ENCODE results near the gene FHOD1.

Gene FHOD1

GRCh38 chr16:67190448-67191399 is 56.6 kb downstream of the FHOD1 start:
- DNase-seq (ENCODE audit: low read depth), result peak; percentile 62

GRCh38 chr16:67190041-67190440 is 57.2 kb downstream of the FHOD1 start, which contains the start of gene EXOC3L1:
TSS of gene EXOC3L1 (minus strand) at chr16:67190136. CDS start at chr16:67189676, 460 bp downstream.
- DNase-seq (ENCODE audit: low read depth), result no peak

- DNase-seq (ENCODE audit: low read depth), result no peak
Measured at GRCh38 chr16:67188798-67189197, 58.5 kb downstream of the FHOD1 start.

GRCh38 chr16:67188323-67188722 is 59.0 kb downstream of the FHOD1 start:
- no peak for DNase-seq (ENCODE audit: low read depth)

- no peak for DNase-seq (ENCODE audit: low read depth)
Measured at GRCh38 chr16:67187175-67187890, 59.9 kb downstream of the FHOD1 start.

- DNase-seq (ENCODE audit: low read depth), result no peak
Measured at GRCh38 chr16:67186550-67186950, 60.7 kb downstream of the FHOD1 start.

- DNase-seq (ENCODE audit: low read depth), result no peak
Measured at GRCh38 chr16:67185651-67186134, 61.6 kb downstream of the FHOD1 start.

- peak; percentile 89 for DNase-seq (ENCODE audit: low read depth)
Measured at GRCh38 chr16:67184995-67185650, 62.2 kb downstream of the FHOD1 start.

- no peak for DNase-seq (ENCODE audit: low read depth)
Measured at GRCh38 chr16:67184453-67184994, 62.8 kb downstream of the FHOD1 start.

DNA sequence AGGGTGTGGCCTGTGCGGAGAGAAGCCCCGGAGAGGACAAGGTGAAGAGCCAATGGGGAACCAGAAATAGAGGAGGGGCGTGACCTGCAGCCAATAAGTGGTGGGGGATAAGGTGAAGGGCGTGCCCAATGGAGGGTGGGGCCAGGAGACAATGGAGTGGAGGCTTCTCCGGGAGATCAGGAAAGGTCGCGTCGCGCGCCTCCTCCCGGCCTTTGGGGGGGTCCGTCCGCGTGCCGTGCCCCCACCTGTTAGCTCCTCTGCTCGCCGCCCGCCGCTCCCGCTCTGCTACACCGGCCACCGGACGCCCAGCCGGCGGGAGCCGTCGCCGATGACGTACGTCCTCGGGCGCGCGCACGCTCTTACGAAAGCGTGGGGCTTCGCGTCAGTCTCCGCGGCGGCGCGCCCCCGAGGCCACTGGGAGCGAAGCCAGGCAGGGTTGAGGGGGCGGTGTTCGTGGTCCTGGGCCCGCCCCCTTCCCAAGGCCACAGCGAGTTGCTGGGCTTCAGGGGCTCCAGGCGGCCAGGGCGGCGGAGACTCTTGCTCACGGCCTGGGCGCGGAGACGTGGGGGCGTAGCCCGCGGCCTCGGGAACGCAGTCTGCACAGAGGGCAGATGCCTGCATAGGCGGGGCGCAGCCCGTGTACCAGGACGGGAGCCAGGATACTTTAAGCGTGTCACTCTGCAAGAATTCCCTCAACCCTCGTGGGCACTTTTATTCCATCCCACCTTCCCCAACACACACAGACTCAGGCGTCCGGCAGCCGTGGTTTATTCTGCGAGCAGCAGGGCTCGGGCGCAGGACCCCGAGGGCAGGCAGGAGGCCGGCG is 63.4 kb downstream of the FHOD1 start, which contains the start of gene MATCAP1:
TSS of gene MATCAP1 (minus strand) at position 337 of the 826 bp plus-strand sequence. CDS start 3,353 bp downstream, outside the sequence.
- peak; percentile 99 for DNase-seq (ENCODE audit: low read depth)

DNA sequence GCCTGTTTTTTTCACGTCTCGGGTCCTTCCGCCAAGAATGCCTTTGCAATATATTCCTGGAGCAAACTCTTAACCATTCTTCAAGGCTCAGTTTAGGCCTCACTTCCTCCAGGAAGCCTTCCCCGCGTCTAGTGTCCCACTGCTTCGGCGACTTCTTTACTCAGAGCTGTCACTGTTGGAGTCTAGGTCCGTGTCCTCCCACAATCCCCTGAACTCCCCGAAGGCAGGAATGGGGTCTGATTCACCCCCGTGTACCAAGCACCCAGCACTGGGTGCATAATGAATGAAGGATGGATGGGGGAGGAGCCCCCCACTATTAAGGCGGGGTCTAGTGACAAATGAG is 64.0 kb downstream of the FHOD1 start:
- no peak for DNase-seq (ENCODE audit: low read depth)

GRCh38 chr16:67182288-67182687 is 65.0 kb downstream of the FHOD1 start:
- DNase-seq (ENCODE audit: low read depth), result no peak

DNA sequence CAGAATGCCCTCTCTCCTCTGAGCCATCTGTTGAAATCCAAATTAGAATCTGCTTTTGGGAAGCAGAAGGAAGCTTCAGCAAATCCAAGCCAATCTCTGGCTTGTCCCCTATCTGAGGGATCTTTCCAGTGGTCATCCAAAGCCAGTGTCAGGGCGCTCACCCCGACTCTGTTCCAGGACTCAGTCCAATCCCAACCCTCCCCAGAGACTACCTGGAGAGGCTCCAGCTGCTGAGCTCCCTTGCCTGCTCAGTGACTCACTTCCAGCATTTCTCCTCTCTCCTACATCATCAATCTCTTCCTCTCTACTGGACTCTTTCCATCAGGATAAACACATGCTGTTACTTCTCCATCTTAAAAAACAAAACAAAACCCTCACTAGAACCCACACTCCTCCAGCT is 65.9 kb downstream of the FHOD1 start:
- DNase-seq (ENCODE audit: low read depth), result peak; percentile 74

DNA sequence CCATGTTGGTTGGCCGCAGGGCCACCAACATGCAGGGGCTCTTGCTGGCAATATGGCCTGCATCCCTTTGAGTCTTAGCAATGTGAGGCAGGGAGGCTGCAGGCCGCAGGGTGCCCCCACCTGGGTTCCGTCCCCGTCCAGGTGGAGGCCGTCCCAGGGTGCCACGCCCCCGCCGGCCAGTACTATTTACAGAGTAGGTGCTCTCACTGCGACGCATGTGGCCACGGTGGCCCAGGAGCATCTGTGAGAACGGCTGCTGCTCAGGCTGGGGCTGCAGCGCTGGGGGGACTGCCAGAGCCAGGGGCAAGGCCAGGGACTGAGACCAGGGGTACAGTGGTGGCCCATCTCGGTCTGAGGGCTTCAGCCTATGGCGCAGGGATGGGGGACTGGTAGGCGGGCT is 67.1 kb downstream of the FHOD1 start:
- DNase-seq (ENCODE audit: low read depth), result no peak

DNA sequence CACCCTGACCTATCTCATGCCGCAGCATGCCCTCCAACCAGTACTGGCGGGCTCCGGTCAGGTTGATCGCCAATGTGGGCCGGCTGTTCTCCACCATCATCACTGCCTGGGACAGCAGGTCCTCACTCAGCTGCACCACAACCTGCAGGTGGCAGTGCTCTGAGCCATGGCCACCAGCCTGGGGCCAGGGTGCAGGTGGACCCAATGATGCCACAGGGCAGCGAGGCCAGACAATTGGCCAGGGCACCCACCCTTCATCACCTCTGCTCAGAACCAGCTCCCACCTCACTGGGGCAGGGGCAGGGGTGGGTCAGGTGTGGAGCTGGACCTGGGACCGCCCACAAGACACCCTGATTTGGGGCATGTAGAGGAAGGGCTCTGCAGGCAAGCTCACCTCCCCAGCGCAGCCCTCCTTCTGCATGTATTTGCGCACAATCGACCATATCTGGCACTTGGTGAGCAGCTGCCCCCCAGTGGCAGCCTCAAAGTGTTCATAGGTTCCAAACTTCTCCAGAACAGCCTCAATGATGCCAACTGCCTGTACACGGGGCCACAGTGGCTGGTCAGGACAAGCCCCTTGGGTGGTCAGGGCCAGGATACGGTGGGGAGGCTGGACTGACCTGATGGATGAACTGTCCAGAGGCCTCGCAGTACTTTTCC is 67.7 kb downstream of the FHOD1 start:
- DNase-seq (ENCODE audit: low read depth), result no peak
